ENCODE measurements around the gene RIMBP3C.
"Not testable (repeated sequence)": the region's sequence is repeated elsewhere in the genome, so short reads cannot be mapped to it uniquely, and the experiment has no call there.

RIMBP3C gene, protein sequence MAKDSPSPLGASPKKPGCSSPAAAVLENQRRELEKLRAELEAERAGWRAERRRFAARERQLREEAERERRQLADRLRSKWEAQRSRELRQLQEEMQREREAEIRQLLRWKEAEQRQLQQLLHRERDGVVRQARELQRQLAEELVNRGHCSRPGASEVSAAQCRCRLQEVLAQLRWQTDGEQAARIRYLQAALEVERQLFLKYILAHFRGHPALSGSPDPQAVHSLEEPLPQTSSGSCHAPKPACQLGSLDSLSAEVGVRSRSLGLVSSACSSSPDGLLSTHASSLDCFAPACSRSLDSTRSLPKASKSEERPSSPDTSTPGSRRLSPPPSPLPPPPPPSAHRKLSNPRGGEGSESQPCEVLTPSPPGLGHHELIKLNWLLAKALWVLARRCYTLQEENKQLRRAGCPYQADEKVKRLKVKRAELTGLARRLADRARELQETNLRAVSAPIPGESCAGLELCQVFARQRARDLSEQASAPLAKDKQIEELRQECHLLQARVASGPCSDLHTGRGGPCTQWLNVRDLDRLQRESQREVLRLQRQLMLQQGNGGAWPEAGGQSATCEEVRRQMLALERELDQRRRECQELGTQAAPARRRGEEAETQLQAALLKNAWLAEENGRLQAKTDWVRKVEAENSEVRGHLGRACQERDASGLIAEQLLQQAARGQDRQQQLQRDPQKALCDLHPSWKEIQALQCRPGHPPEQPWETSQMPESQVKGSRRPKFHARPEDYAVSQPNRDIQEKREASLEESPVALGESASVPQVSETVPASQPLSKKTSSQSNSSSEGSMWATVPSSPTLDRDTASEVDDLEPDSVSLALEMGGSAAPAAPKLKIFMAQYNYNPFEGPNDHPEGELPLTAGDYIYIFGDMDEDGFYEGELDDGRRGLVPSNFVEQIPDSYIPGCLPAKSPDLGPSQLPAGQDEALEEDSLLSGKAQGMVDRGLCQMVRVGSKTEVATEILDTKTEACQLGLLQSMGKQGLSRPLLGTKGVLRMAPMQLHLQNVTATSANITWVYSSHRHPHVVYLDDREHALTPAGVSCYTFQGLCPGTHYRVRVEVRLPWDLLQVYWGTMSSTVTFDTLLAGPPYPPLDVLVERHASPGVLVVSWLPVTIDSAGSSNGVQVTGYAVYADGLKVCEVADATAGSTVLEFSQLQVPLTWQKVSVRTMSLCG (N-terminal part only)

GRCh38 chr22:21551361-21551760, at the start of gene RIMBP3C:
RIMBP3C (minus strand) TSS chr22:21551461; CDS start chr22:21550976, 485 bp downstream.
- H3K4me3 ChIP-seq (ENCODE audit: low read length); H3K36me3 ChIP-seq (ENCODE audit: control insufficient read depth, low read length): not testable (repeated sequence)

DNA sequence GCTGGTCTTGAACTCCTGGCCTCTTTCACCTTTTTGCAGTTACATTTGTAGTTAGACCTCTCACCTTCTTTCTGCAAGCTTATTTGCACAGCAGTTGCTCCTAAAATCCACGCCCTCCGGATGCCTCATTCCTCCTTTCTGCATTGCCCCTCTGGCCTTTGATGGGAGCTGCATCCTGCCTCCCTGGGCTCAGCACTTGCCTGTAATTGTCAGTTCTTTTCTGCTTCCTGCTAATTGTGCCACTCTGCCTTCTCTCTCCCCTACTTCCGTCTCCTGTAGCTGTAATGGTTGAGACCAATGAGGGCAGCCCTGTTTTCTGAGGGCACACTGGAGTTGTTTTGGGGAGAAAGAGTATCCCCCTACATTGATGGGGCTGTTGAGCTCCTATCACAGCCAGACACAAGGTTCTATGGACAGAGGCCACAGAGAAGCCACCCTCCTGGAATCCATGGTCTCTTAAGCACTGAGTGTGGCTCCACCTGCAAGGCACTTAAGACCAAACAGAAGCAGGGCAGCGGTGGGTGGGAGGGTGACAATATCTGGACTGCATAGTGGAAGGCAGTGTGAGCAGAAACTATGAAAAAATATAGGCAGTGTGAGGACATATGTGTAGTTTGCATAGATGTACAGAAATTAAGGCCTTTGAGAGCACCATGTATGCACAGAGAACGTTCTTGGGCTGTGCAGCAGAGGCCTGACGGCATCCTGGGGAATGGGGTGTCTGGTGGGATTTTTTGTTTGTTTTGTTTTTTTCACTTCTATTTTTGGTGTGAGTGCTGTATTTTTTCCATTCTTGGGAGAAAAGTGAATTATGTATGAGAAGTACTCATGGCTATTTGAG, 48.0 kb upstream of the RIMBP3C start:
- H4K20me1 ChIP-seq (ENCODE audit: control insufficient read depth, insufficient read depth, low read depth, low read length): peaks cover 22% of the 10 kb centered on the region; the same call in 1 of the 2 replicates
- H3K79me2 ChIP-seq (ENCODE audit: control insufficient read depth, low read length): peaks cover 98% of the 10 kb centered on the region
- no peaks in the 10 kb centered on the region for H3K9me2 ChIP-seq (replicated peaks; ENCODE audit: control insufficient read depth, low read length)

More at GRCh38 chr22:21551361-21551760, at the start of gene RIMBP3C:
- not testable (repeated sequence) for H3K4me2 ChIP-seq (ENCODE audit: low read length); H3F3A ChIP-seq (ENCODE audit: control insufficient read depth, insufficient read depth); H3K27me3 ChIP-seq (ENCODE audit: control insufficient read depth, low read length); H3K4me1 ChIP-seq (ENCODE audit: control insufficient read depth, low read length); H4K20me1 ChIP-seq (ENCODE audit: control insufficient read depth, insufficient read depth, low read depth, low read length); H3K9me3 ChIP-seq (ENCODE audit: control insufficient read depth, insufficient read depth, low read length); H3K27ac ChIP-seq (ENCODE audit: low read depth, low read length); H3K79me2 ChIP-seq (ENCODE audit: control insufficient read depth, low read length); H3K9me2 ChIP-seq (replicated peaks; ENCODE audit: control insufficient read depth, low read length)

GRCh38 chr22:21598302-21598701, 47.0 kb upstream of the RIMBP3C start:
- Histone ChIP-seq H3K4me2 (ENCODE audit: low read length) (no peak overlapping the region), H3F3A (ENCODE audit: control insufficient read depth, insufficient read depth) (no peaks in the 10 kb centered on the region), H4K20me1 (ENCODE audit: control insufficient read depth, insufficient read depth, low read depth, low read length) (peaks cover 22% of the 10 kb centered on the region; the same call in 1 of the 2 replicates), H3K9me3 (ENCODE audit: control insufficient read depth, insufficient read depth, low read length) (no peaks in the 10 kb centered on the region), H3K79me2 (ENCODE audit: control insufficient read depth, low read length) (peaks cover 99% of the 10 kb centered on the region), H3K27me3 (ENCODE audit: control insufficient read depth, low read length) (no peaks in the 10 kb centered on the region), H3K36me3 (ENCODE audit: control insufficient read depth, low read length) (peaks cover 61% of the 10 kb centered on the region), H3K4me1 (ENCODE audit: control insufficient read depth, low read length) (no peaks in the 10 kb centered on the region; the same call in 1 of the 2 replicates), H3K4me3 (ENCODE audit: low read length) (no peak overlapping the region), H3K27ac (ENCODE audit: low read depth, low read length) (no peak overlapping the region), H3K9me2 (replicated peaks; ENCODE audit: control insufficient read depth, low read length) (no peaks in the 10 kb centered on the region)
- TF ChIP-seq EZH2phosphoT487 (IDR thresholded peaks at IDR 0.05; ENCODE audit: borderline replicate concordance, low read length): no peak
- TF ChIP-seq, protein P1, sequence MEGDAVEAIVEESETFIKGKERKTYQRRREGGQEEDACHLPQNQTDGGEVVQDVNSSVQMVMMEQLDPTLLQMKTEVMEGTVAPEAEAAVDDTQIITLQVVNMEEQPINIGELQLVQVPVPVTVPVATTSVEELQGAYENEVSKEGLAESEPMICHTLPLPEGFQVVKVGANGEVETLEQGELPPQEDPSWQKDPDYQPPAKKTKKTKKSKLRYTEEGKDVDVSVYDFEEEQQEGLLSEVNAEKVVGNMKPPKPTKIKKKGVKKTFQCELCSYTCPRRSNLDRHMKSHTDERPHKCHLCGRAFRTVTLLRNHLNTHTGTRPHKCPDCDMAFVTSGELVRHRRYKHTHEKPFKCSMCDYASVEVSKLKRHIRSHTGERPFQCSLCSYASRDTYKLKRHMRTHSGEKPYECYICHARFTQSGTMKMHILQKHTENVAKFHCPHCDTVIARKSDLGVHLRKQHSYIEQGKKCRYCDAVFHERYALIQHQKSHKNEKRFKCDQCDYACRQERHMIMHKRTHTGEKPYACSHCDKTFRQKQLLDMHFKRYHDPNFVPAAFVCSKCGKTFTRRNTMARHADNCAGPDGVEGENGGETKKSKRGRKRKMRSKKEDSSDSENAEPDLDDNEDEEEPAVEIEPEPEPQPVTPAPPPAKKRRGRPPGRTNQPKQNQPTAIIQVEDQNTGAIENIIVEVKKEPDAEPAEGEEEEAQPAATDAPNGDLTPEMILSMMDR (IDR thresholded peaks at IDR 0.05; ENCODE audit: low read depth, low read length, poor library complexity, severe bottlenecking): no peak

More for the DNA sequence above, 48.0 kb upstream of the RIMBP3C start:
- H3K4me1 ChIP-seq (ENCODE audit: control insufficient read depth, low read length): no peaks in the 10 kb centered on the region; the same call in 1 of the 2 replicates
- no peak overlapping the region for H3K4me3 ChIP-seq (ENCODE audit: low read length)
- H3F3A ChIP-seq (ENCODE audit: control insufficient read depth, insufficient read depth): no peaks in the 10 kb centered on the region
- no peak overlapping the region for H3K27ac ChIP-seq (ENCODE audit: low read depth, low read length)
- no peak overlapping the region for H3K4me2 ChIP-seq (ENCODE audit: low read length)
- no peaks in the 10 kb centered on the region for H3K9me3 ChIP-seq (ENCODE audit: control insufficient read depth, insufficient read depth, low read length)
- no peaks in the 10 kb centered on the region for H3K27me3 ChIP-seq (ENCODE audit: control insufficient read depth, low read length)
- no peak for TF ChIP-seq EZH2phosphoT487 (IDR thresholded peaks at IDR 0.05; ENCODE audit: borderline replicate concordance, low read length)
- TF ChIP-seq, protein P1 (IDR thresholded peaks at IDR 0.05; ENCODE audit: low read depth, low read length, poor library complexity, severe bottlenecking): no peak
- peaks cover 52% of the 10 kb centered on the region for H3K36me3 ChIP-seq (ENCODE audit: control insufficient read depth, low read length)

- H4K20me1 ChIP-seq (ENCODE audit: control insufficient read depth, insufficient read depth, low read depth, low read length): peaks cover 22% of the 10 kb centered on the region; the same call in 1 of the 2 replicates
Observed at GRCh38 chr22:21596356-21597135, 45.3 kb upstream of the RIMBP3C start.

More at GRCh38 chr22:21596356-21597135, 45.3 kb upstream of the RIMBP3C start:
- H3K27me3 ChIP-seq (ENCODE audit: control insufficient read depth, low read length); H3K27ac ChIP-seq (ENCODE audit: low read depth, low read length); H3K4me1 ChIP-seq (ENCODE audit: control insufficient read depth, low read length); H3K9me3 ChIP-seq (ENCODE audit: control insufficient read depth, insufficient read depth, low read length); H3K4me3 ChIP-seq (ENCODE audit: low read length); H3K4me2 ChIP-seq (ENCODE audit: low read length); H3F3A ChIP-seq (ENCODE audit: control insufficient read depth, insufficient read depth); H3K9me2 ChIP-seq (replicated peaks; ENCODE audit: control insufficient read depth, low read length): not testable (repeated sequence)
- H3K36me3 ChIP-seq (ENCODE audit: control insufficient read depth, low read length): peaks cover 70% of the 10 kb centered on the region
- peaks cover 100% of the 10 kb centered on the region for H3K79me2 ChIP-seq (ENCODE audit: control insufficient read depth, low read length)
